GM12878 (cell line): ENCODE data around the gene CNOT10. TPM values are rescaled to one million over a fixed set of nuclear protein-coding genes. Genes with fewer than 3 reads are reported as not detected.
A peak's percentile ranks its signal among the peaks of the same experiment; 100 is the strongest.

ENCODE experiments used
- ATAC-seq: fragments of 200-7000 bp; cut with Tn5 transposase; 3 replicates; pipeline ENCODE4 v1.9.1; 2020; ENCODE audit warnings: mild to moderate bottlenecking, moderate library complexity
- BruUV-seq: library from RNA; stranded (reverse); fragments of 400-500 nt; replicated peaks from 2 replicates; lab custom pipeline; 2021; lab: Mats Ljungman, UMichigan
- CTCF ChIA-PET: fragments of 300-600 bp; sonication (Branson Sonifier 250); formaldehyde crosslinking; extraction: SDS; loops from one replicate; lab custom pipeline; 2021; ENCODE audit warnings: inconsistent platforms; lab: Yijun Ruan, JAX
- POLR2A ChIA-PET: fragments of 350-600 bp; formaldehyde crosslinking; extraction: SDS; loops from one replicate; lab custom pipeline; 2021; ENCODE audit warnings: inconsistent platforms; lab: Charles Lee
- RAD21 ChIA-PET: fragments of 300-600 bp; sonication (Branson Sonifier 250); formaldehyde crosslinking; loops from one replicate; lab custom pipeline; 2023; ENCODE audit warnings: antibody characterized with exemption; ENCODE audit not compliant: unreplicated experiment; lab: Charles Lee
- SMC1A ChIA-PET: fragments of 300-600 bp; sonication (Branson Sonifier 250); formaldehyde crosslinking; loops from one replicate; lab custom pipeline; 2023; ENCODE audit not compliant: unreplicated experiment, uncharacterized antibody; lab: Charles Lee
- DNase-seq: peaks from one replicate; pipeline ENCODE4 v3.0.0-alpha.2; 2011; ENCODE audit warnings: low read depth, low spot score
- FAIRE-seq: peaks from 3 replicates; lab custom pipeline; 2011; peaks lifted over from hg19 to GRCh38; lab: Jason Lieb, UNC
- H2AFZ ChIP-seq: 2 replicates; pipeline ENCODE4 v1.6.0; 2011; ENCODE audit warnings: low read depth, low read length, control low read depth; ENCODE audit not compliant: control insufficient read depth
- H3K27ac ChIP-seq: 2 replicates; pipeline ENCODE4 v1.5.1; 2011; ENCODE audit warnings: control low read depth; ENCODE audit not compliant: control insufficient read depth, insufficient read depth
- H3K27me3 ChIP-seq, 2 experiments: replicated peaks in 1 of 2; 2 replicates each; pipeline versions ENCODE4 v1.6.0 to v1.6.1; 2011; ENCODE audit warnings: low read length in 1 of 2; ENCODE audit not compliant: control insufficient read depth in 2 of 2, insufficient read depth in 2 of 2
- H3K36me3 ChIP-seq, 2 experiments: 2 replicates each; pipeline ENCODE4 v1.5.1; 2011; ENCODE audit warnings: low read length in 1 of 2; ENCODE audit not compliant: control insufficient read depth in 2 of 2, insufficient read depth in 2 of 2
- H3K4me1 ChIP-seq: 2 replicates; pipeline ENCODE4 v1.6.1; 2011; ENCODE audit warnings: mild to moderate bottlenecking, low read length, moderate library complexity, mixed read lengths; ENCODE audit not compliant: control insufficient read depth, insufficient read depth
- H3K4me2 ChIP-seq: 2 replicates; pipeline ENCODE4 v1.6.0; 2011; ENCODE audit warnings: control low read depth; ENCODE audit not compliant: control insufficient read depth, insufficient read depth
- H3K4me3 ChIP-seq: fragments of 200-600 bp; sonication (generic); 2 replicates; pipeline ENCODE4 v1.5.1; 2016
- H3K79me2 ChIP-seq: 2 replicates; pipeline ENCODE4 v1.6.0; 2011; ENCODE audit warnings: low read length; ENCODE audit not compliant: control insufficient read depth, insufficient read depth
- H3K9ac ChIP-seq: 2 replicates; pipeline ENCODE4 v1.8.0; 2011; ENCODE audit warnings: low read length, control low read depth, mixed read lengths; ENCODE audit not compliant: control insufficient read depth, insufficient read depth
- H3K9me3 ChIP-seq: replicated peaks from 3 replicates; pipeline ENCODE4 v1.5.1; 2011; ENCODE audit warnings: mild to moderate bottlenecking, low read length; ENCODE audit not compliant: control insufficient read depth, insufficient read depth
- H4K20me1 ChIP-seq: 2 replicates; pipeline ENCODE4 v1.6.0; 2011; ENCODE audit not compliant: control insufficient read depth, insufficient read depth
- BCLAF1 ChIP-seq: fragments of 450-650 bp; IDR thresholded peaks from 2 replicates; pipeline ENCODE4 v1.6.1; 2017; ENCODE audit warnings: antibody characterized with exemption, mild to moderate bottlenecking, moderate library complexity
- CTCF ChIP-seq, 3 experiments: IDR thresholded peaks in 2 of 3; conservative IDR thresholded peaks in 1 of 3; 2 replicates each; pipeline ENCODE4 v1.5.1; 2011; ENCODE audit warnings: low read depth in 3 of 3, low read length in 3 of 3, mild to moderate bottlenecking in 3 of 3, control low read depth in 2 of 3, moderate library complexity in 2 of 3, inconsistent platforms in 1 of 3, mixed read lengths in 1 of 3; ENCODE audit not compliant: control insufficient read depth in 2 of 3, insufficient read depth in 1 of 3; ENCODE audit errors: extremely low read depth in 1 of 3
- GABPA ChIP-seq: IDR thresholded peaks from 2 replicates; pipeline ENCODE4 v1.6.1; 2014; ENCODE audit warnings: antibody characterized with exemption, low read depth, mild to moderate bottlenecking, inconsistent platforms
- MEF2B ChIP-seq: fragments of 450-650 bp; IDR thresholded peaks from 2 replicates; pipeline ENCODE4 v1.6.1; 2018; ENCODE audit warnings: mild to moderate bottlenecking, moderate library complexity; ENCODE audit not compliant: partially characterized antibody, poor library complexity, severe bottlenecking
- NFYB ChIP-seq: IDR thresholded peaks from 2 replicates; pipeline ENCODE4 v1.6.1; 2011; ENCODE audit warnings: low read depth, mild to moderate bottlenecking, low read length, improper control_type of control experiment, moderate library complexity; ENCODE audit not compliant: insufficient read depth
- RB1 ChIP-seq: fragments of 450-650 bp; formaldehyde crosslinking; IDR thresholded peaks from 2 replicates; pipeline ENCODE4 v1.6.1; 2017; ENCODE audit warnings: mild to moderate bottlenecking, borderline replicate concordance
- RFX5 ChIP-seq: IDR thresholded peaks from 2 replicates; pipeline ENCODE4 v1.6.1; 2011; ENCODE audit warnings: low read depth, low read length, improper control_type of control experiment
- RUNX3 ChIP-seq: IDR thresholded peaks from 2 replicates; pipeline ENCODE4 v1.6.1; 2012; ENCODE audit warnings: low read length, inconsistent platforms
- ZBTB33 ChIP-seq: fragments of 450-650 bp; IDR thresholded peaks from 2 replicates; pipeline ENCODE4 v1.6.1; 2017; ENCODE audit warnings: mild to moderate bottlenecking
- ZNF24 ChIP-seq: fragments of 450-650 bp; IDR thresholded peaks from 2 replicates; pipeline ENCODE4 v1.6.1; 2017; ENCODE audit warnings: antibody characterized with exemption, mild to moderate bottlenecking
- WGBS: methylation state at CpG from one replicate; pipeline ENCODE4 v1.1.6; 2016; ENCODE audit warnings: low lambda C conversion rate; ENCODE audit not compliant: insufficient replicate concordance, insufficient coverage; ENCODE audit errors: missing lambda C conversion rate; 5-methylcytosine and 5-hydroxymethylcytosine counted together
- in situ Hi-C: fragments of 300-500 bp; cut with MboI; formaldehyde crosslinking; loops from 9 replicates; pipeline ENCODE4 v1.14.3; 2018; ENCODE audit warnings: mixed read lengths
- intact Hi-C: fragments of 100-400 bp; cut with micrococcal nuclease; formaldehyde crosslinking; loops from one replicate; pipeline ENCODE4 v1.14.2; 2022; ENCODE audit not compliant: unreplicated experiment
- polyA plus RNA-seq, 11 experiments: library from polyadenylated mRNA; depleted of rRNA in 4 of 11; unstranded in 6 of 11; stranded (reverse) in 5 of 11; fragments of >200 nt; fragmentation: Nextera tagmentation in 4 of 11; fragmentation: Illumina TruSeq in 1 of 11; extraction: Ambion mirVana in 4 of 11; extraction: Trizol in 1 of 11; gene quantifications; 1 replicate in 1 of 11; 2 replicates in 10 of 11; pipeline versions ENCODE4 v1.2.1 to v1.2.3, GENCODE V29; 2011 to 2016; ENCODE audit warnings: inconsistent platforms in 2 of 11, missing spikeins in 2 of 11, low read depth in 1 of 11
- total RNA-seq, 4 experiments: library from RNA; depleted of rRNA in 3 of 4; stranded (reverse); fragments of >200 nt in 3 of 4; fragmentation: Illumina TruSeq in 1 of 4; extraction: Trizol in 1 of 4; gene quantifications; 2 replicates each; pipeline versions ENCODE4 v1.2.1 to v1.2.3, GENCODE V29; 2013 to 2021

CNOT10 gene
- total and polyA plus RNA-seq, 10 of the 15 experiments (the other 5 are each of a cell fraction or from before 2014, with no cell fraction given) = 18.2 to 51.9 (median 45.5) TPM

- no peaks in the 10 kb centered on the region for H3K4me1 ChIP-seq
- no peak overlapping the region for H3K27ac ChIP-seq
- DNase-seq (no peak), ATAC-seq (peak; percentile 49), FAIRE-seq (no peak)
- no peak overlapping the region for H3K9ac ChIP-seq
- H3K79me2 ChIP-seq = no peaks in the 10 kb centered on the region
- H3K9me3 ChIP-seq = no peaks in the 10 kb centered on the region
- no peak overlapping the region for H3K4me3 ChIP-seq
- intact Hi-C loops (no loop called here), in situ Hi-C loops (no loop called here)
- TF ChIP-seq MEF2B = no peak
- TF ChIP-seq RUNX3 = peak; percentile 26; the same call in 1 of the 2 replicates
- no TSS peak for BruUV-seq
- H4K20me1 ChIP-seq = no peaks in the 10 kb centered on the region
- ChIA-PET POLR2A (no interaction called here), CTCF (interaction anchor here (0.8 to 1.9 kb wide), 3 partner anchors 17 to 144 kb away, joined by 3 to 6 read pairs (median 3); no protein-coding TSS in a partner anchor), SMC1A (interaction anchor here (1.0 to 1.3 kb wide), 2 partner anchors 10 to 23 kb away, joined by 3 to 4 read pairs; no protein-coding TSS in a partner anchor), RAD21 (no interaction called here)
- no peak overlapping the region for H3K4me2 ChIP-seq
- H2AFZ ChIP-seq = no peak overlapping the region
- peaks cover 0 to 6% of the 10 kb centered on the region in 2 experiments; a peak in 3 of 4 replicates for H3K36me3 ChIP-seq
- H3K27me3 ChIP-seq = no peaks in the 10 kb centered on the region
These were observed 73.4 kb downstream of the CNOT10 start for GRCh38 chr3:32758375-32758753.

- RAD21 ChIA-PET = no interaction called here
- Histone ChIP-seq H2AFZ (no peak overlapping the region), H3K36me3 (peaks cover 0 to 6% of the 10 kb centered on the region in 2 experiments; a peak in 3 of 4 replicates), H3K9me3 (no peaks in the 10 kb centered on the region), H3K79me2 (no peaks in the 10 kb centered on the region), H3K27me3 (no peaks in the 10 kb centered on the region), H3K27ac (no peak overlapping the region), H3K4me1 (no peaks in the 10 kb centered on the region), H3K4me2 (no peak overlapping the region), H4K20me1 (no peaks in the 10 kb centered on the region), H3K4me3 (no peak overlapping the region), H3K9ac (no peak overlapping the region)
- SMC1A ChIA-PET = interaction anchor here (1.0 to 1.3 kb wide), 2 partner anchors 9 to 24 kb away, joined by 3 to 4 read pairs; no protein-coding TSS in a partner anchor
- in situ Hi-C loops = no loop called here
- no peak for ATAC-seq
- POLR2A ChIA-PET = no interaction called here
- no TSS peak for BruUV-seq
- CTCF ChIA-PET = interaction anchor here (0.6 to 1.9 kb wide), 2 partner anchors 28 to 144 kb away, joined by 3 to 6 read pairs; no protein-coding TSS in a partner anchor
- no peak for DNase-seq
- intact Hi-C loops = no loop called here
- WGBS = 86% methylated on average over 4 of the region's 4 CpGs
- no peak for FAIRE-seq
- TF ChIP-seq GABPA (no peak), RB1 (no peak), CTCF (IDR thresholded peaks at IDR 0.05 in 2 of 3, conservative IDR thresholded peaks at IDR 0.05 in 1 of 3; ENCODE audit: control insufficient read depth in 2 of 3, extremely low read depth in 1 of 3, insufficient read depth in 1 of 3, low read depth in 3 of 3, low read length in 3 of 3) (no peak), ZNF24 (no peak), ZBTB33 (no peak), BCLAF1 (no peak), RFX5 (no peak), NFYB (no peak)
These were observed 74.4 kb downstream of the CNOT10 start for GRCh38 chr3:32759342-32759741.
